ENCODE measurements around the gene SCRT2. TPM values are rescaled to one million over a fixed set of nuclear protein-coding genes. Genes with fewer than 3 reads are reported as not detected.

Gene SCRT2
- total RNA-seq, 1 experiment from 2014 or later = not detected

- H3K27ac Mint-ChIP-seq = no peak overlapping the region; a peak in 1 of 7 replicates
- Histone ChIP-seq H4K8ac (replicated peaks; ENCODE audit: insufficient read length, low read depth, low read length) (no peak overlapping the region), H3K18ac (ENCODE audit: insufficient read length, low read depth, low read length) (no peak overlapping the region), H2BK15ac (ENCODE audit: low read depth, low read length) (no peak overlapping the region), H2AFZ (ENCODE audit: low read length) (no peak overlapping the region), H2BK20ac (ENCODE audit: low read depth, low read length, poor library complexity, severe bottlenecking) (no peak overlapping the region), H2BK5ac (ENCODE audit: insufficient read length, low read length) (no peak overlapping the region), H3K79me1 (ENCODE audit: insufficient read depth, low read depth, low read length, poor library complexity, severe bottlenecking) (no peaks in the 10 kb centered on the region), H3K27ac (ENCODE audit: insufficient read length, low read depth, low read length) (no peak overlapping the region), H3K4me1 (ENCODE audit: insufficient read depth, low read length) (0 out of 2 replicates have a peak, but pooled peaks cover 5% of the 10 kb centered on the region), H3K27me3 (ENCODE audit: insufficient read depth, low read length) (no peaks in the 10 kb centered on the region), H2BK120ac (ENCODE audit: low read depth, low read length, poor library complexity, severe bottlenecking) (no peak overlapping the region), H3K9me3 (ENCODE audit: control insufficient read depth, low read depth, low read length) (peaks cover 4% of the 10 kb centered on the region), H3K23ac (ENCODE audit: insufficient read length, low read depth, low read length) (no peak overlapping the region), H2AK5ac (ENCODE audit: insufficient read length, low read length) (no peak overlapping the region), H2BK12ac (ENCODE audit: insufficient read length, low read depth, low read length) (no peak overlapping the region), H3K56ac (ENCODE audit: insufficient read length, low read depth, low read length) (no peak overlapping the region), H3K14ac (ENCODE audit: insufficient read depth, low read length) (no peak overlapping the region; the same call in 1 of the 2 replicates), H4K20me1 (ENCODE audit: control insufficient read depth, insufficient read depth, insufficient read length) (no peaks in the 10 kb centered on the region), H3K23me2 (ENCODE audit: insufficient read length, low read depth, low read length, poor library complexity, severe bottlenecking) (no peaks in the 10 kb centered on the region), H3K79me2 (ENCODE audit: insufficient read depth, low read length) (no peaks in the 10 kb centered on the region), H3K4me2 (ENCODE audit: insufficient read depth, insufficient read length, low read length) (no peak overlapping the region), H3T11ph (ENCODE audit: low read length) (no peak overlapping the region), H4K91ac (ENCODE audit: insufficient read length, low read depth, low read length) (no peak overlapping the region), H3K4ac (ENCODE audit: low read depth, low read length) (no peak overlapping the region), H3K9ac (ENCODE audit: extremely low read depth, insufficient read length, low read length) (no peak overlapping the region), H4K5ac (ENCODE audit: insufficient read length, low read depth, low read length) (no peak overlapping the region)
- H3K27me3 Mint-ChIP-seq (ENCODE audit: low read depth) = peaks cover 18% of the 10 kb centered on the region
- no peak overlapping the region for H3K4me3 Mint-ChIP-seq
- TF ChIP-seq, protein P1, sequence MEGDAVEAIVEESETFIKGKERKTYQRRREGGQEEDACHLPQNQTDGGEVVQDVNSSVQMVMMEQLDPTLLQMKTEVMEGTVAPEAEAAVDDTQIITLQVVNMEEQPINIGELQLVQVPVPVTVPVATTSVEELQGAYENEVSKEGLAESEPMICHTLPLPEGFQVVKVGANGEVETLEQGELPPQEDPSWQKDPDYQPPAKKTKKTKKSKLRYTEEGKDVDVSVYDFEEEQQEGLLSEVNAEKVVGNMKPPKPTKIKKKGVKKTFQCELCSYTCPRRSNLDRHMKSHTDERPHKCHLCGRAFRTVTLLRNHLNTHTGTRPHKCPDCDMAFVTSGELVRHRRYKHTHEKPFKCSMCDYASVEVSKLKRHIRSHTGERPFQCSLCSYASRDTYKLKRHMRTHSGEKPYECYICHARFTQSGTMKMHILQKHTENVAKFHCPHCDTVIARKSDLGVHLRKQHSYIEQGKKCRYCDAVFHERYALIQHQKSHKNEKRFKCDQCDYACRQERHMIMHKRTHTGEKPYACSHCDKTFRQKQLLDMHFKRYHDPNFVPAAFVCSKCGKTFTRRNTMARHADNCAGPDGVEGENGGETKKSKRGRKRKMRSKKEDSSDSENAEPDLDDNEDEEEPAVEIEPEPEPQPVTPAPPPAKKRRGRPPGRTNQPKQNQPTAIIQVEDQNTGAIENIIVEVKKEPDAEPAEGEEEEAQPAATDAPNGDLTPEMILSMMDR (conservative IDR thresholded peaks at IDR 0.05) = no peak
- H3K9me3 Mint-ChIP-seq = peaks cover 6 to 7% of the 10 kb centered on the region in 2 experiments
- no CpG with 5 or more reads among the region's 7 CpGs for WGBS (ENCODE audit: extremely low coverage, insufficient read length, low lambda C conversion rate)
- DNase-seq = no peak
- peaks cover 0 to 5% (median 0%) of the 10 kb centered on the region in 3 experiments; a peak in 2 of 7 replicates for H3K36me3 Mint-ChIP-seq (ENCODE audit: insufficient read depth in 1 of 3, low read depth in 3 of 3)
- H3K4me1 Mint-ChIP-seq = peaks cover 13 to 19% of the 10 kb centered on the region in 2 experiments
These were observed 53.4 kb downstream of the SCRT2 start for GRCh38 chr20:622161-622560.

Data from H9 (cell line).